HG02759 (cell line): ENCODE results near the gene EGF.
"Not testable (repeated sequence)": the region's sequence is repeated elsewhere in the genome, so short reads cannot be mapped to it uniquely, and the experiment has no call there.

ENCODE experiments used
- ATAC-seq: cut with Tn5 transposase; IDR thresholded peaks from one replicate; pipeline ENCODE4 v1.9.1; 2021; ENCODE audit warnings: mild to moderate bottlenecking, moderate library complexity; ENCODE audit not compliant: unreplicated experiment

EGF gene

DNA sequence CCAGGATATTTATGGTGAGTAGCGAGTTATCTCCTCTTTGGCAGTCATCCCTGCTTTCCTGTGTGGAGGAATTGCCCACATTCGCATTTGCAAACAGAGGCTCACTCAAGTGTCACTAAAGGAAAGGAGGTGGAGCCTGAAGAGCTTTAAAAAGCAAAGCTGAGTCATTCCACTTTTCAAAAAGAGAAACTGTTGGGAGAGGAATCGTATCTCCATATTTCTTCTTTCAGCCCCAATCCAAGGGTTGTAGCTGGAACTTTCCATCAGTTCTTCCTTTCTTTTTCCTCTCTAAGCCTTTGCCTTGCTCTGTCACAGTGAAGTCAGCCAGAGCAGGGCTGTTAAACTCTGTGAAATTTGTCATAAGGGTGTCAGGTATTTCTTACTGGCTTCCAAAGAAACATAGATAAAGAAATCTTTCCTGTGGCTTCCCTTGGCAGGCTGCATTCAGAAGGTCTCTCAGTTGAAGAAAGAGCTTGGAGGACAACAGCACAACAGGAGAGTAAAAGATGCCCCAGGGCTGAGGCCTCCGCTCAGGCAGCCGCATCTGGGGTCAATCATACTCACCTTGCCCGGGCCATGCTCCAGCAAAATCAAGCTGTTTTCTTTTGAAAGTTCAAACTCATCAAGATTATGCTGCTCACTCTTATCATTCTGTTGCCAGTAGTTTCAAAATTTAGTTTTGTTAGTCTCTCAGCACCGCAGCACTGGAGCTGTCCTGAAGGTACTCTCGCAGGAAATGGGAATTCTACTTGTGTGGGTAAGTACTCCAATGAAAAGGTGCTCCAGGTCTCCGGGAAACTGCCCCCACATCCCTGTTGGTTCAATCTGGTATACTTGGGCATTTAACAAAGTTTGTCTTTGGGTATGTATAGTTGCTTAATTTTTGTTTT is at the start of gene EGF:
TSS of gene EGF (plus strand) at position 178 of the 890 bp plus-strand sequence. CDS start at position 631, 453 bp downstream.
- no peak for ATAC-seq

DNA sequence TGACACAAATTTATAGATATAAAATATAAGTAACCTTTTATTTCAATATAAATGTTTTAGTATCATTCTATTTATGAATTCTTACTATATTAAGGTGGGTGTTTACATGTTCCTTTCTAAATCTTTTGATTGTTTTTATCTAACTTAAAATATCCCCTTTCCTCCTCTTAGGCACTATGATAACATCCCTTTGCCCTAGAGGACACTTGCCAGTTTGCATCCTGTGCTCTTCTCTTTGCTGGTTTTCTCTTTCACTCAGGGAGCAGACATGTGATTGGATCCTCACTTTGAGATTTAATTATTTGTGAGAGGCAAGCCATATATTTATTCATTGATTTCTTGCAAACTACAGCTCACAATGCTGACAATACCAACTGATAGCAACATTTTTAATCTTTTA is 48.5 kb upstream of the EGF start:
- ATAC-seq: no peak

DNA sequence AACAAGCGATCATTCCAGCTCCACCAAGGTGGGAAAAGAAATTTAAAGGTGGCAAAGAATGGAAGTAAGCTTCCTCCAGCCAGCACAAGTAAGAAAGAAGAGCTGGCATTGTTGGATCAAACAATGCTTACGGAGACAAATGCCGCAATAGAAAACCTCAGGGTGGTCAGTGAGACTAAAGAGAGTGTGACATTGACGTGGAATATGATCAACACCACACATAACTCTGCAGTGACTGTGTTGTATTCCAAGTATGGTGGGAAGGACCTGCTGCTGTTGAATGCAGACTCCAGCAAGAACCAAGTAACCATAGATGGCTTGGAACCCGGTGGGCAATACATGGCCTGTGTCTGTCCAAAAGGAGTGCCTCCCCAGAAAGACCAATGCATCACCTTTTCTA is 42.6 kb upstream of the EGF start:
- no peak for ATAC-seq

DNA sequence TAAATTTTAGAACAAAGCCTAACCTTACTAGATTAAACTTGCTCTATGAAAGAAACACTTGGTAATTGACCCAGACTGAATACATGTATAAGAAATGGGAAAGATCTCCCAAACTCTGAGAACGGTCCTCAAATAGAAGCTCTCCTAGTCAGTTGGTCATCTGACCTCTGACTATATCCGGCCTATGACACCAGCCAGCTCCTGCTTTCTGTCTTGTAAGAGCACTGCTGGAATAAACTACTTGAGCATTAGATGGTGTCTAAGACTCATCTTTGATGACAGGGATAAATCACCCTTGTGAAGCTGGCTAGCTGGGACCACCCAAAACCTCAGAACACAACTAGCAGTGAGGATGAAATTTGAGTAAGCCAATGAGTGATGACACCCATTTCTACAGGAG is 40.6 kb upstream of the EGF start:
- no peak for ATAC-seq

DNA sequence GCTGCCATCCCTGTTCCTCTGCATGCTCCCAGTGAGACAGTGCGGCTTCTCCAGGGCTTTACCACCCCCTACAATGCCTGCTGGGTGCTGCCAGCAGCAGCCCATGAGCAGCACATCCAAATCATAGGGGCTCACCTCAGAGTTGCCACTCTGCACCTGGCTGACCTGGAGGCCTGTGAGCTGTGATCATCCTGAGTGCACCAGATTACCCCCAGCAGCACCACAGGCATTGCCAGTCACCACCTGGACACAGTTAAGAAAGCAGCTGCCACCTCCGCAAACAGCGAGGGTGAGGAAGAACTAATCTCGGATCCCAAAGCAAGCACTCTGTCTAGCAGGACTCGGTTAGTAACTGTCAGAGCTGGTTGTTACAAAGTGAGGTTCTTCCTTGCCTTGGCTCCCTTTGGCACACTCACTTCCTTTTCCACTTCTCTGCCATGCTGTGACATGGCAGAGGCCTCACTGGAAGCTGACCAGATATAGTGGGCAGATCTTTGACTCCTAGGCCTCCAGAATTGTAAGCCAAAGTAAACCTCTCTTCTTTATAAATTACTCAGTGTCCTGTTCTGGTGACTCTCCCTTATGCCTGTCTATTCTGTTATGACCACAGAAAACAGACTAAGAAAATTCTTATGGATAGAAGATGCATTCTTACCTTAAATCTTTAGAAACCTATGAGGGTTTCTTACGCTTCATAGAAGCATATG is 39.6 kb upstream of the EGF start:
- ATAC-seq: no peak

DNA sequence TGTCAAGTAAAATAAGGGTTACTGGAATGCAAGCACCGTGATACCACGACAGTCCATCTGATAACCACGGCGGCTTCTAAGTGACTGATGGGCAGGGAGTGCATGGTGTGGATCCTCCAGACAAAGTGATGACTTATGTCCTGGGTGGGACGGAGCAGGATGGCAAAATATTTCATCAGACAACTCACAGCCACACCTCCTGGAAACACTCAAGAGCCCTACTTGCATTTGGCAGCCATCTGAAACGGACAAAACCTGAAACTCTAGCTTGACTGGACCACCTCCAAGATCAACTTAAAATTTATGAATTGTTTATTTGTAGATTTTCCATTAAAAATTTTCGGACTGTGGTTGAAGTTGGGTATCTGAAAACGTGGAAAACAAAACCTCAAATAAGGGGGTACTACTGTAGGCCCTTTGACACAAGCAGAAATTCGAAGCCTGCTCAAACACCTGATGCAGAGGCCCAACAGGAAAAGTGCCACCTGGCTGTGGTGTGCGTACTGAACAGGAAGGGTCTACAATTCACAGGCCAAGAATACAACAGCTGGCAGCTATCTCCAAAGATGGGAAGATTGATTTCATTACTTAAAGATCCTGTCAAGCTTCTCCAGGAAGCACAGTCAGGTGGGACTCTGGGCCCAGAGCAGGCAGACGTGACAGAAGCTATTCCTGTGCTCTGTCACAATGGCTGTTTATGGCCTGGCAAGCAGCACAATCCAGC is 38.7 kb upstream of the EGF start:
- no peak for ATAC-seq

DNA sequence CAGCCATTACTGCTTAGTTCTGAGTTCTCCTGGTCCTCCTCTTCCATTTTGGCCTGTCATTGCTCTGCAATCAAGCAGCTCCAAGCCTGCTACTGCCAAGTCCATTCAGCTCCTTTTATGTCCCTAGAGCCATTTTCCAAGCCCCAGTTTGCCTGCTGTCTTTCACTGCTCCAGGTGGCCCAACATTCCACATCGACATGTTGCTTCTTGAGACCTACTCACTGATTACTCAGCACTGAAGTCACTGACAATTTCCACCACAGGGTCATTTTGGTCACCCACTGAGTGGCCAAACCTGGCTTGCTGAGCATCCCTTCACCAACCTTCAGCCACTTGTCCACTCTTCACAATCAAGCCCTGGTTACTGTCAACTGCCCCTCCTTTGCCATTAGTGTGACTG is 37.6 kb upstream of the EGF start:
- ATAC-seq: no peak

DNA sequence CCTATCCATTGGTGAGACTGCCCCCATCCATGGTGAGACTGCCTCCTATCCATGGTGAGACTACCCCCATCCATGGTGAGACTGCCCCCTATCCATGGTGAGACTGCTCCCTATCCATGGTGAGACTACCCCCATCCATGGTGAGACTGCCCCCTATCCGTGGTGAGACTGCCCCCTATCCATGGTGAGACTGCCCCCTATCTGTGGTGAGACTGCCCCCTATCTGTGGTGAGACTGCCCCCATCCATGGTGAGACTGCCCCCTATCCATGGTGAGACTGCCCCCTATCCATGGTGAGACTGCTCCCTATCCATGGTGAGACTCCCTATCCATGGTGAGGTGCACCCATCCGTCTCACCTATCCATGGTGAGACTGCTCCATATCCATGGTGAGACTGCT is 37.1 kb upstream of the EGF start:
- not testable (repeated sequence) for ATAC-seq

DNA sequence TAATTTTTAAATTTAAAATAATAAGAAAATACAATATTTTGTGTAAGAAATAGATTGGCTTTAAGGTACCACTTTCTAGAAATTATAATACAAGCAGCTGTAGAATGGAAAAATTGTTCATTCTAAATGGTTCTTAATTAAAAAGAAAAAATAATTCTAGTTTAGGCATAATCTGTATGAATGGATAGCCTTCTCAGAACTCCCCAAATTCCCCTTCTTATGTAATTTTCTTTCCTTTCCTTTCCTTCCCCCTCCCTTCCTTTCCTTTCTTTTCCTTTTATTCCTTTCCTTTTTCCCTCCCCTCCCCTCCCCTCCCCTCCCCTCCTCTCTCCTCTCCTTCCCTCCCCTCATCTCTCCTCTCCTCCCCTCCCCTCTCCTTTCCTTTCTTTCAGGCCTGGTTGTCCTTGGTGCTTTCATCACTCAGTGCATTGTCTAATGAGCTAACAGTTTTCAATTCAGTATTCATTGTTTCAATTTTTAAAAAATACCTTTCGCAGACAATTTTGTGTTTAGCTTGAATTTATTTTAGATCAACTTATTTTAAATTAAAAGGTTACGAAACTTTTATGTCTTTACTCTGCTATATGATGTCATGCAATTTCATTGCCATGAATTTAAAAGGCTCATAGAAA is 35.9 kb upstream of the EGF start:
- no peak for ATAC-seq

DNA sequence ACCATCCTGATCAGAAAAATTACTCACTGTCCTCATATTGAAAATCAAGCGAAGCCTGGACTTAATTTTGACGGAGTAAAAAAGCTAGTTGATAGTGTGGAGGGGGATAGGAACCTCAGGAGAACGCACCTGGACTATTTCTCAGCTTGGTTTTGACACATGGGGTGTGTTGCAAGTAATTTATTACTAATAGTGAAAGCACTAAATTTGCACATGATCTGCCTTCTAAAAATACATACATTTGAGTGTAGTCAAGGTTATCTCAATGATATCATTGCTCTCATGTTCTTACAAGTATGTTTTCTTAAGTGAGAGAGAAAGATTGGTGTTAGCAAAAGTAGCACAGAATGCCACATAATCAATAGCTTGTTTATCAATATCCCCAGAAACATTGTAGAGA is 35.3 kb upstream of the EGF start:
- ATAC-seq: peak; percentile 90

DNA sequence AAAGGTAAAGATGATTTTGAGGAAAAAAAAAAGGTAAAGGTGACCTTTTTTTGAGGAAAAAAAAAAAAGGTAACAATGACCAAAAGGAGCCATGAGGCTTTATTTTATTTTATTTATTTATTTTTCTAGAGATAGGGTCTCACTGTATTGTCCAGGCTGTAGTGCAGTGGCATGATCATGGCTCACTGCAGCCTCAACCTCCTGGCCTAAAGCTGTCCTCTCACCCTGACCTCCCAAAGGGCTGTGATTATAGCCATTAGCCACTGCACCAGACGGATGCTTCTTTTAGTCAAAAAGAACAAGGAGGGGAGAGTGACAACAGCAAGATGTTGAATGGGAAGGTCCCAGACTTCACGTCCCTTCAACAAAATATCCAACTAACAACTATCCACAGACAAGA is 34.3 kb upstream of the EGF start:
- ATAC-seq: no peak

DNA sequence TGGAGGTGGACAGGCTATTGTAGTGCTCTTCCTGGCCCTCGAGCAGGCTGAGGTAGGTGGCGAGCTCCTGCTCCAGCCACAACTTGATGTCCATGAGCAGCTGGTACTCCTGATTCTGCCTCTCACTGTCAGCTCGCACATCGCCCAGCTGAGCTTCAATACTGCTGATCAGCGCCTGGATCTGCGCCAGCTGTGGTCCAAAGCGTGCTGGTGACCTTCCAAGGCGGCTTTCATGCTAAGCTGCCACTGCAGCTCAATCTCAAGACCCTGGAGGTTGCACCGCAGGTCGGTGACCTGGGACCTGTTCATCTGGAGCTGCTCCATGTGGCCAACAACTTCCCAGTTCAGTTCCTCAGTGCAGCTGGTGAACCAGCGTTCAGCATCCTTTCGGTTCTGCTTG is 33.6 kb upstream of the EGF start:
- ATAC-seq: no peak

DNA sequence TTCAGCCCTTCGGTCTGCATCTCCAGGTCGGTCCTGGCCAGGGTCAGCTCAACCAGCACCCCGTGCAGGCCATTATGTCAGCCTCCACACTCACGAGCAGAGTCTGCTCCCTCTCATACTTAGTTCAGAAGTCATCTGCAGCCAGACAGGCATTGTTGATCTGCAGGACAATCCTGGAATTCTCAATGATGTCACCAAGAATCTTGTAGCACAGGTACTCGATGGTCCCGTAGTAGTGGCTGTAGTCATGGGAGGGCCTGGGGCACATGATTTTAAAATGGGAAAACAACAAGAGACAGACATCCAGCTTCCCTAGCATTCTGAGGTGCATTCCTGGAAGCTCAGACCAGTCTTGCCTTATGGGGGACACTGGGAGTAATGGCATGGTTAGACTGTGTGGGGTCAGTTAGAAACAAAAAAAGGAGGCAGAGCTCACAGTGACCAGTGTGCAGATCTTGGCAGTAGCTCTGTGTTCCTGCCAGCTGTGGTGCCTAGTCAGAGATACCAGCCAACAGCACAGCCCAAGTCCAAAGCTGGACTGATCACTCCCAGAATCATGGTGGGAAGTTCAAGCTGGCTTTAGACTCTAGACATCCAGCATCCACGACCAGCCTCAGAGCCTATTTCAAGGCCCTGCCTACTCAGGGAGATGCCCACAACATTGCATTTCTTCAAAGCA is 32.9 kb upstream of the EGF start:
- ATAC-seq: no peak

DNA sequence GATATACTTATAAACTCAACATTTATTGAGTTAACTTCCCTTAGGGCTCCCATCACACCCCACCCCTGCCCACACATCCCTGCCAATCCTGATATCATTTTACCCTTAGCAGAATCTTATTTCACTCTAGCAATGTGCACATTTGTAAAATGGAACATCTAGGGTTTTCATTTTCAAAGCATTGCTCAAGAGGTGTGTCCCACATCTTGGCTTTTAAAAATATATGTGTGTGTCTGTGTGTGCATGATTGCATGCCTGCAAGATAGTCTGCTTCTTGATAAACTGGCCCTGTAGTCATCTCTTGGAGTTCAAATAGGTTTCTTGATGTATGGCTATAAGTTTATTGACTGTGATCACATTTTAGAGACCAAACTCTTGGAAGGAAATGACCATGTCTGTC is 26.4 kb upstream of the EGF start:
- ATAC-seq: no peak

DNA sequence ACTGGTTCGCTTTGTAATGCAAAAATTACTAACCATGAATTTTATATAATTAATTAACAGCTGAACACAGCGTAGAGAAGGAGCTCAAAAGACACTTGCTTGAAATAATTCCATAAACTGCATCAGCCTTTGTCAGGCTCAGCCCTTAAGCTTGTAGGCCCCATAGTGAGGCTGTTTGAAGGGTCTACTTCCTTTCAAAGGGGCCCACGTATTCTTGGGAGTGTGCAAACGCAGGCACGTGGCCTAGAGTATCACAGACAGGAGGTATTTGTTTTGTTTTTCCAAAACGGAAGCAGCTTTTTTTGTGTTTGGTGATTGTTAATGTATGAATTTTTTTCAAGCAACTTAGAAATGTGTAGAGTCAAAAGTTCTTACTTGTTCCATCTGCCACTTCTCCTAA is 25.6 kb upstream of the EGF start:
- no peak for ATAC-seq

DNA sequence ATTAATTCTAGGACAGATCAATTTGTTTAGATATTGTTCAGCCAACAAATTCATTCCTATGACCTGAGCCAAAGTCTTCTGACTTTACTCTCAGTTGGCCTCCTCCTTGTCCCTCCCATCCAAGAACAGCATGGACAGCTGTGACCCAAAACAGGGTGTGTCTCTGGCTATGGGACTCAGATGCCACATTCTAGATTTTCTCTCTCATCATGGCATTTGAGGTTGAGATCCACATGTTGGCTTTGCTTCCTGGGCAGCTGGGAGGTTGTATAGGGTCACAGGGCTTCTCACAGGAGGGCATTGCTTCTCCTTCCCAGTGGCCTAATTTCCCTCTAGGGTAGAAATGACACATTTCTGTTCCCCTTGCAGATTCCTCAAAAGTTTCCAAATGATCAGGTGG is 22.6 kb upstream of the EGF start:
- no peak for ATAC-seq

DNA sequence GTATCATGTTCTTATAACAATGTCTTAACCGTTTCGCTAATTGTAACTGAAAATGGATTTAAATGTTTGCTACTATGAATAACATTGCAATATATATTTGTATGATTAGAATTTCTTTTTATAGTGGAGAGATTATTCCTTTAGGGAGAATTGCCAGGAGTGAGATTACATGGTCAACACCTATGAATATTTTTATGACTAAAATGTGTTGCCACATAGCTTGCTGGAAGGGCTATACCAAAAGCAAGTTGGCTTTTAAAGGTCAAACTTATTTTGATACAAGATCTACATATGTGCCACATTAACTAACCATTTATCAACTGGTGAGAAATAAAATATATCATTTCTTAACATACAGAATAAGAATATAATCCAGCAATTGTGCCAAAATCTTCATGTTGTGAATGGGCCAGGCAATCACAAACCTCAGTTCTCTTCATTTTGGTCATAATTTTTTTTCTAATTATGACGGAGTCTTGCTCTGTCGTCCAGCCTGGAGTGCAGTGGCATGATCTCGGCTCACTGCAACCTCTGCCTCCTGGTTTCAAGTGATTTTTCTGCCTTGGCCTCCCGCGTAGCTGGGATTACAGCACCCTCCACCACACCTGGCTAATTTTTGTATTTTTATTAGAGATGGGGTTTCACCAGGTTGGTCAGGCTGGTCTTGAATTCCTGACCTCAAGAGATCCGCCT is 10.0 kb upstream of the EGF start:
- no peak for ATAC-seq

DNA sequence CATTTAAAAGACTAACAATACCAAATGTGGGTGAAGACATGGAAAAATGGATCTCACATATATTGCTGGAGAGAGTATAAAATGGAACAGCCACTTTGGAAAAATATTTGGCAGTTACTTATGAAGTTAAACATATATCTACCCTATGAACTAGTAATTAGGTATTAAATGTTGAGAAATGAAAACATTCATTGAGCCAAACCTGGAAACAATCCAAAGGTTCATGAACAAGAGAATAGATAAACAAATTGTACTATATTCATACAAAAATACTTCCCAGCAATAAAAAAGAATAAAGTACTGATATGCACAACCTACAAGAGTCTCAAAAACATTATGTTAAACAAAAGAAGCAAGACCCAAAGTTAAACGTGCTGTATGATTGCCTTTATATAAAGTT is 4.0 kb upstream of the EGF start:
- no peak for ATAC-seq

DNA sequence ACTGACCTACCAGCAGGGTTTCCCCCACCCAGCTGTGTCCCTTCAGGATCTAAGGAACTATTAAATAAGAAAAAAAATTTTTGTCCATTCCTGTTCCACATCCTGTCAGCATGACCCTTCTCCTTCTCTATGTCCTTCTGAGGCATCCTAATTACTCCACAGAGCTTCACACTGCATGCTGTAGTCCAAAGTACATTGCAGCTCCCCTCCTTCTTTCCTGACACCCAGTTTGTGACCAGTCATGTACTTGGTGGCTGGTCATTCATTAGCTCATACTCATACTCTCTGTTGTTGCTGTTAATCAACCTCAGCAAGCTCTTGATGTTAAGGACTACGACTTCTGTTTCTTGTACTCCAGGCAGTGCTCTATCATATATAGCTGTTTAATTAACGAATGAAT is 2.4 kb upstream of the EGF start:
- no peak for ATAC-seq

DNA sequence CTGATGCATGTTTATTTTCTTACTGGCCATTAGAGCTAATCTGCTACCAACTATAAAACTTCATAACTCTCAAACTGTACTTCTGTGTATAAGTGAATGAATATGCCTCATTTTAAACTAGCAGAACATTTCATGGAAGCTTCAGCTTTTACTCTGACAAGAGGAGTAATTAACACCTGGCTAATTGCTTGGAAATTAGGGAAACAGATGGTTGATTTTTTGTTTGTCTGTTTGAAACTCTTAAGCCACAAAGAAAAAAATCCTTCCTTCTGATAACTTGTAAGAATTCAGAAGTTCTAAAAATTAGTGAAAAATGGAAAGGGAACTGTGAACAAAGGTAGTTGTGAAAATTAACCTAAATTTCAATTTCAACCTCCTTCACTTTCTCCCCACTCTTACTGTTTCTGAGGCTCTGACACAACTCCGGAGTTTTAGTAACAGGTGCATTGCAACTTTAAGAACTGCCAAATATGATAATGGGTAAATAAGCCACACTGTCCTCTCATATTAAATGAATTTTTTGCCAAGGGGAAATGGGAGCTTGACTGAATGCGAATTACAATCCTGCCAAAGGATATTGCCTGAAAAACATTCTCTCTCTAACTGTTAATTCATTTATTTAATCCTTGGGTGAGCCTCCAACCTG is 1.0 kb downstream of the EGF start:
- no peak for ATAC-seq
